Kidney (tissue), 14 donors: Measurements from ENCODE around the gene XKR8. TPM values are rescaled to one million over a fixed set of nuclear protein-coding genes. Genes with fewer than 3 reads are reported as not detected.

ENCODE experiments used
- DNase-seq, 5 donors: peaks; one replicate each; pipeline ENCODE4 v3.0.0-alpha.2; 2013 to 2020
- FAIRE-seq: peaks from 2 replicates; lab custom pipeline; 2012; peaks lifted over from hg19 to GRCh38; lab: Jason Lieb, UNC
- H3K27ac ChIP-seq, 2 donors: one replicate each; pipeline ENCODE4 v1.7.0; 2013; ENCODE audit warnings: low read depth in 2 of 2, low read length in 2 of 2, inconsistent platforms in 1 of 2
- H3K27me3 ChIP-seq: one replicate; pipeline ENCODE4 v1.7.1; 2013; ENCODE audit warnings: low read length, inconsistent platforms; ENCODE audit not compliant: control insufficient read depth, insufficient read depth
- H3K36me3 ChIP-seq, 3 donors: one replicate each; pipeline versions ENCODE4 v1.7.0 to v1.7.1; 2013; ENCODE audit warnings: low read length in 3 of 3, control low read depth in 1 of 3, inconsistent platforms in 1 of 3; ENCODE audit not compliant: insufficient read depth in 3 of 3, control insufficient read depth in 2 of 3
- H3K4me1 ChIP-seq, 3 donors: one replicate each; pipeline versions ENCODE4 v1.7.0 to v1.7.1; 2013; ENCODE audit warnings: low read length in 3 of 3, inconsistent platforms in 1 of 3, low read depth in 1 of 3; ENCODE audit not compliant: control insufficient read depth in 2 of 3, insufficient read depth in 2 of 3
- H3K4me3 ChIP-seq, 3 donors: one replicate each; pipeline versions ENCODE4 v1.7.0 to v1.8.1; 2013; ENCODE audit warnings: low read length in 3 of 3, control low read depth in 1 of 3, inconsistent platforms in 1 of 3
- H3K9ac ChIP-seq, 3 donors: one replicate each; pipeline versions ENCODE4 v1.7.0 to v1.7.1; 2013; ENCODE audit warnings: low read length in 3 of 3, control low read depth in 1 of 3, inconsistent platforms in 1 of 3
- H3K9me3 ChIP-seq, 3 donors: one replicate each; pipeline versions ENCODE4 v1.7.0 to v1.7.1; 2013; ENCODE audit warnings: low read length in 3 of 3, control low read depth in 1 of 3, inconsistent platforms in 1 of 3; ENCODE audit not compliant: control insufficient read depth in 2 of 3, insufficient read depth in 1 of 3
- intact Hi-C: fragments of 100-400 bp; cut with DNase I; formaldehyde crosslinking; loops from one replicate; pipeline ENCODE4 v1.11.1; 2022
- polyA plus RNA-seq: library from polyadenylated mRNA; stranded (reverse); fragments of 350-450 nt; fragmentation: Illumina TruSeq; extraction: RNeasy Lipid Tissue Mini Kit (QIAGEN cat#74804); gene quantifications from one replicate; pipeline ENCODE4 v1.2.3, GENCODE V29; 2014; ENCODE audit warnings: low read depth, low replicate concordance; ENCODE audit not compliant: insufficient read depth
- total RNA-seq: library from RNA; stranded (reverse); fragmentation: NEBNext Ultra II Directional; extraction: Animal tissue kit (Norgen Biotek cat#: 25700); gene quantifications from one replicate; pipeline ENCODE4 v1.2.1, GENCODE V29; 2021
- TF ChIP-seq, protein P1 (sequence below): IDR thresholded peaks from 3 replicates; pipeline ENCODE4 v1.5.1; 2012; ENCODE audit warnings: mild to moderate bottlenecking, moderate library complexity, borderline replicate concordance; ENCODE audit not compliant: insufficient read depth; ENCODE audit errors: extremely low read depth
- donor health status: control.
- donor health status: control.
- donor health status: control.
- donor health status: control.
- donor health status: control.
- donor health status: DM: yes; HTN: yes; CAD: no.
- donor health status: Normal renal cell carcinoma (clear cell type).

XKR8 gene
- total and polyA plus RNA-seq, 2 donors from 2014 or later = 8.2 to 9.1 TPM

DNA sequence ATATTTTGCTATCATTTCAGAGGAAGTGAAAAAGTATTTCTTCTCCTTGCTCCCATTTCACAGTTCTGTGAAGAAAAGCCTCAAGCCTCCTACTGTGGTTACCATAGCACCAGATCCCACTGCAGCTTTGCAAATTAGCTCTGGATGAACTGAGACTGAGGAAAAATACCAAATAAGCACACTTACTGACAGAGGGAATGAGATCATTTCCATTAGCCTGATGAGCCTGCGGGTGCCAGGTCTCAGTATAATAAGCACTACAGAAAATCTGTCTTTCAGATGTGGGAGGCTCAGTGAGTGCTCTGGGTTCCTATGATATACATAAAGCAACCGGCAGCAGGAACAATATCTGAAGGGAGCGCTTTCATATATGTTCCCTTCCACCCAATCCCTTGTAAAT lies 21.4 kb downstream of the XKR8 start:
- FAIRE-seq = no peak
- intact Hi-C loops = no loop called here

DNA sequence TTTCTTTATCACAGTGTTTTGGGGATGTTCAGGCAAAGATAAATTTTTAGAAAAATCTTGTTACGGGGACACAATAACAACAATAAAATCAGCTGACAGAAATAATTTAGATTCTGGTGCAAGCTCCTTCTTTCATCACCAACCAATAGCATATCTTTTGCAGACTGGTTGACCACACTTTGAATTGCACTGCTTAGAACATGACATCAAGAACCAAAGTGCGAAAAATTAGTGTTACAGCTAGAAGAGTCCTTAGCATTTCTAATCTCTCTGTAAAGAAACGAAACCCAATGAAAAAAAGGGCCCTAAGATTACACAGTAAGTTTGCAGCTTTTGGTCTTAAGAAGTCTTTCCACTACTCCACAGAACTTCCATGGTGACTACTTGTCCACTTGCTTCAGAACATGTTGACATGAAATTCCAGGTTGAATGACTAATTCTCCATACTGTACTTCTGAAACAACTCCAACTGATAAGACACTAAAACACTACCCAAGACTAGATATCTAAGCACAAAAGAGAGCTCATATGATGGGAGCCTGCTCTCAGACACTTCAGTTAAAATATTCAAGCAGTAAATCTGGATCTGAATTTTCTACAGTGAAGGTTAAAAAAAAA lies 31.3 kb downstream of the XKR8 start:
- FAIRE-seq (no peak), DNase-seq (no peak)
- Histone ChIP-seq H3K9ac (no peak overlapping the region), H3K36me3 (peaks cover 13 to 53% (median 32%) of the 10 kb centered on the region in 3 donors), H3K9me3 (no peaks in the 10 kb centered on the region), H3K27ac (no peak overlapping the region), H3K27me3 (no peaks in the 10 kb centered on the region), H3K4me3 (no peak overlapping the region), H3K4me1 (no peaks in the 10 kb centered on the region)
- TF ChIP-seq, protein P1, sequence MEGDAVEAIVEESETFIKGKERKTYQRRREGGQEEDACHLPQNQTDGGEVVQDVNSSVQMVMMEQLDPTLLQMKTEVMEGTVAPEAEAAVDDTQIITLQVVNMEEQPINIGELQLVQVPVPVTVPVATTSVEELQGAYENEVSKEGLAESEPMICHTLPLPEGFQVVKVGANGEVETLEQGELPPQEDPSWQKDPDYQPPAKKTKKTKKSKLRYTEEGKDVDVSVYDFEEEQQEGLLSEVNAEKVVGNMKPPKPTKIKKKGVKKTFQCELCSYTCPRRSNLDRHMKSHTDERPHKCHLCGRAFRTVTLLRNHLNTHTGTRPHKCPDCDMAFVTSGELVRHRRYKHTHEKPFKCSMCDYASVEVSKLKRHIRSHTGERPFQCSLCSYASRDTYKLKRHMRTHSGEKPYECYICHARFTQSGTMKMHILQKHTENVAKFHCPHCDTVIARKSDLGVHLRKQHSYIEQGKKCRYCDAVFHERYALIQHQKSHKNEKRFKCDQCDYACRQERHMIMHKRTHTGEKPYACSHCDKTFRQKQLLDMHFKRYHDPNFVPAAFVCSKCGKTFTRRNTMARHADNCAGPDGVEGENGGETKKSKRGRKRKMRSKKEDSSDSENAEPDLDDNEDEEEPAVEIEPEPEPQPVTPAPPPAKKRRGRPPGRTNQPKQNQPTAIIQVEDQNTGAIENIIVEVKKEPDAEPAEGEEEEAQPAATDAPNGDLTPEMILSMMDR = no peak
- intact Hi-C loops = no loop called here

More for the DNA sequence above, 21.4 kb downstream of the XKR8 start:
- Histone ChIP-seq H3K27me3 (no peaks in the 10 kb centered on the region), H3K27ac (no peak overlapping the region), H3K4me1 (no peaks in the 10 kb centered on the region), H3K9me3 (no peaks in the 10 kb centered on the region), H3K36me3 (peaks cover 0 to 8% (median 6%) of the 10 kb centered on the region in 3 donors), H3K9ac (no peak overlapping the region), H3K4me3 (no peak overlapping the region)
- TF ChIP-seq, protein P1 = no peak
- no peak for DNase-seq

DNA sequence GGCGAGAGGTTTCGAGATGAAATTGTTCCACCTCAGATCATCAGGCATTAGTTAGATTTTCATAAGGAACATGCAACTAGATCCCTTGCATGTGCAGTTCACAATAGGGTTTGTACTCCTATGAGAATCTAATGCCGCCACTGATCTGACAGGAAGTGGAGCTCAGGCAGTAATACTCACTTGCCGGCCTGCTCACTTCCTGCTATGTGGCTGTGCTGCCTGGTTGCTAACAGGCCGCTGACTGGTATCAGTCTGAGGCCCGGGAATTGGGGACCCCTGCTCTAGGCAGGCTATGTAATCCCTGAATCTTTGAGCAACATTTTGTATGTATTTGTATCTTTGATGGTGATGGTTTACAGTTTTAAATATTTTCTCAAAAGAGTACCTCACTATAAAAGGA lies 32.5 kb downstream of the XKR8 start:
- no peaks in the 10 kb centered on the region for H3K27me3 ChIP-seq
- DNase-seq (no peak), FAIRE-seq (no peak)
- H3K27ac ChIP-seq = no peak overlapping the region
- H3K9ac ChIP-seq = no peak overlapping the region
- H3K36me3 ChIP-seq = peaks cover 15 to 54% (median 39%) of the 10 kb centered on the region in 3 donors
- intact Hi-C loops = no loop called here
- H3K4me1 ChIP-seq = no peaks in the 10 kb centered on the region
- H3K9me3 ChIP-seq = no peaks in the 10 kb centered on the region
- H3K4me3 ChIP-seq = no peak overlapping the region
- TF ChIP-seq, protein P1 = no peak
